Hepatocyte (in vitro differentiated cells): Measurements from ENCODE around the gene LMBRD2. TPM values are rescaled to one million over a fixed set of nuclear protein-coding genes. Genes with fewer than 3 reads are reported as not detected.

Experiments used
- DNase-seq: peaks from one replicate; pipeline ENCODE4 v3.0.0-alpha.2; 2016; ENCODE audit warnings: low spot score
- H2AFZ ChIP-seq: fragments of 200-600 bp; sonication (generic); 2 replicates; pipeline ENCODE4 v1.6.0; 2016; ENCODE audit warnings: antibody characterized with exemption, mild to moderate bottlenecking
- H3K27ac ChIP-seq: fragments of 200-600 bp; sonication (generic); 2 replicates; pipeline ENCODE4 v1.5.1; 2016; ENCODE audit warnings: mild to moderate bottlenecking
- H3K27me3 ChIP-seq: fragments of 200-600 bp; sonication (generic); 2 replicates; pipeline ENCODE4 v1.6.1; 2016
- H3K36me3 ChIP-seq: fragments of 200-600 bp; sonication (generic); replicated peaks from 2 replicates; pipeline ENCODE4 v1.5.1; 2016; ENCODE audit warnings: low read depth; ENCODE audit not compliant: insufficient read depth
- H3K4me1 ChIP-seq: fragments of 200-600 bp; sonication (generic); 2 replicates; pipeline ENCODE4 v1.5.1; 2016; ENCODE audit warnings: mild to moderate bottlenecking, moderate library complexity; ENCODE audit not compliant: insufficient read depth
- H3K4me2 ChIP-seq: fragments of 200-600 bp; sonication (generic); 2 replicates; pipeline ENCODE4 v1.6.0; 2016
- H3K4me3 ChIP-seq: fragments of 200-600 bp; sonication (generic); 2 replicates; pipeline ENCODE4 v1.5.1; 2016; ENCODE audit warnings: mild to moderate bottlenecking
- H3K79me2 ChIP-seq: fragments of 200-600 bp; sonication (generic); 2 replicates; pipeline ENCODE4 v1.6.0; 2017; ENCODE audit warnings: mild to moderate bottlenecking
- H3K9me2 ChIP-seq: fragments of 200-600 bp; sonication (generic); replicated peaks from 2 replicates; pipeline ENCODE4 v1.6.0; 2017; ENCODE audit warnings: mild to moderate bottlenecking; ENCODE audit not compliant: insufficient read depth
- H3K9me3 ChIP-seq: fragments of 200-600 bp; sonication (generic); 2 replicates; pipeline ENCODE4 v1.5.1; 2016; ENCODE audit warnings: low read depth, mild to moderate bottlenecking
- H4K20me1 ChIP-seq: fragments of 200-600 bp; sonication (generic); 2 replicates; pipeline ENCODE4 v1.6.0; 2016; ENCODE audit warnings: mild to moderate bottlenecking; ENCODE audit not compliant: insufficient read depth, poor library complexity, severe bottlenecking
- EZH2 ChIP-seq: fragments of 200-600 bp; sonication (generic); IDR thresholded peaks from 2 replicates; pipeline ENCODE4 v1.6.1; 2016; ENCODE audit warnings: antibody characterized with exemption, mild to moderate bottlenecking, borderline replicate concordance
- EZH2phosphoT487 ChIP-seq: fragments of 200-600 bp; sonication (generic); IDR thresholded peaks from one replicate; pipeline ENCODE4 v1.6.1; 2018; ENCODE audit warnings: antibody characterized with exemption, mild to moderate bottlenecking, low read depth, moderate library complexity; ENCODE audit not compliant: unreplicated experiment, severe bottlenecking
- WGBS: methylation state at CpG from one replicate; pipeline ENCODE4 v1.1.6; 2016; ENCODE audit warnings: low lambda C conversion rate; ENCODE audit errors: missing lambda C conversion rate; 5-methylcytosine and 5-hydroxymethylcytosine counted together
- polyA plus RNA-seq: library from polyadenylated mRNA; unstranded; fragments of >200 nt; fragmentation: Nextera tagmentation; extraction: Ambion mirVana; gene quantifications from 2 replicates; pipeline ENCODE4 v1.2.1, GENCODE V29; 2016
- total RNA-seq: library from RNA; depleted of rRNA; stranded (reverse); fragments of >200 nt; gene quantifications from 2 replicates; pipeline ENCODE4 v1.2.3, GENCODE V29; 2014
- TF ChIP-seq, protein P1 (sequence below): fragments of 200-600 bp; sonication (generic); IDR thresholded peaks from 2 replicates; pipeline ENCODE4 v1.5.1; 2016; ENCODE audit warnings: antibody characterized with exemption, mild to moderate bottlenecking; ENCODE audit not compliant: poor library complexity

LMBRD2 gene
- total and polyA plus RNA-seq, 2 experiments from 2014 or later: 4.5 to 27.9 TPM

DNA sequence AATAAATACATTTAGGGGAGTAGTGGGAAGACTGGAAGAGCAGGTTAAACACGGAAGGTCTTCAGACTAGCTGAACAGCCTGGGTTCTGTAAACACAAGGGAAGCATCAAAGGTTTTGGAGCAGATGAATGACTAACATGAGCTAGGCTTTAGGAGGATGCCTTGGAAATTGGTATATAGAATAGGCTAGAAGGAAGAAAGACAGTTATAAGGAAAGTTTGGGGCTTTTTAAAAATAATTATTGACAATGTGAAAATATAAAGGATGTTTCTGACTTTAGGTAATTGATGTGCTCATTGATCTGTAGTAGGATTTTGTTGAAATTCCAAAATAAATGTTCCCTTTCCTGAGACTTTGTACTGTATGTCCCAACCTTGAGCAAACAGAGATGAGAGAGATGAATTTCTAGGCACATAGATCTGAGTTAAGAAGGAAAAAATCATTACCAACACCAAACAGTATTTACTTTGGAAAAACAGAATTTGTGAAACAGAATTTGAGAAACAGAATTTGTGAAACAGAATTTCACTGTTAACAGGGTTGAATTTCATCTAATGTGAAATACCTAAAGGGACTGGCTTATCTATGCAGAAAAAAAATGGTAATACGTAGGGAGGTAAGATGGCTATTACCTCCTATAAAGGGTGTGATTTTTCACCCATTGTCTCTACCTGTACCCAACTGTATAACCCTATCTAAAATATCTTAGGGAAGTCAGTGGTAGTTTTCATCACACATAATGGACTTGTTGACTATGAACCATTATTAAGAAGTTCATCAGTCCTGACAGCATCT, 29.1 kb upstream of the LMBRD2 start:
- DNase-seq: no peak
- H2AFZ ChIP-seq: no peak overlapping the region
- H3K9me3 ChIP-seq: no peaks in the 10 kb centered on the region
- no peaks in the 10 kb centered on the region for H3K27me3 ChIP-seq
- H3K79me2 ChIP-seq: no peaks in the 10 kb centered on the region
- no peaks in the 10 kb centered on the region for H3K4me1 ChIP-seq
- H4K20me1 ChIP-seq: no peaks in the 10 kb centered on the region
- 65% methylated on average over 2 of the region's 2 CpGs for WGBS
- no peak overlapping the region for H3K4me3 ChIP-seq
- peak overlapping the region; percentile 35 for H3K27ac ChIP-seq
- no peak overlapping the region for H3K4me2 ChIP-seq
- peaks cover 4% of the 10 kb centered on the region for H3K9me2 ChIP-seq
- no peak for TF ChIP-seq EZH2phosphoT487
- TF ChIP-seq, protein P1, sequence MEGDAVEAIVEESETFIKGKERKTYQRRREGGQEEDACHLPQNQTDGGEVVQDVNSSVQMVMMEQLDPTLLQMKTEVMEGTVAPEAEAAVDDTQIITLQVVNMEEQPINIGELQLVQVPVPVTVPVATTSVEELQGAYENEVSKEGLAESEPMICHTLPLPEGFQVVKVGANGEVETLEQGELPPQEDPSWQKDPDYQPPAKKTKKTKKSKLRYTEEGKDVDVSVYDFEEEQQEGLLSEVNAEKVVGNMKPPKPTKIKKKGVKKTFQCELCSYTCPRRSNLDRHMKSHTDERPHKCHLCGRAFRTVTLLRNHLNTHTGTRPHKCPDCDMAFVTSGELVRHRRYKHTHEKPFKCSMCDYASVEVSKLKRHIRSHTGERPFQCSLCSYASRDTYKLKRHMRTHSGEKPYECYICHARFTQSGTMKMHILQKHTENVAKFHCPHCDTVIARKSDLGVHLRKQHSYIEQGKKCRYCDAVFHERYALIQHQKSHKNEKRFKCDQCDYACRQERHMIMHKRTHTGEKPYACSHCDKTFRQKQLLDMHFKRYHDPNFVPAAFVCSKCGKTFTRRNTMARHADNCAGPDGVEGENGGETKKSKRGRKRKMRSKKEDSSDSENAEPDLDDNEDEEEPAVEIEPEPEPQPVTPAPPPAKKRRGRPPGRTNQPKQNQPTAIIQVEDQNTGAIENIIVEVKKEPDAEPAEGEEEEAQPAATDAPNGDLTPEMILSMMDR: no peak
- no peak for TF ChIP-seq EZH2
- H3K36me3 ChIP-seq: no peaks in the 10 kb centered on the region

DNA sequence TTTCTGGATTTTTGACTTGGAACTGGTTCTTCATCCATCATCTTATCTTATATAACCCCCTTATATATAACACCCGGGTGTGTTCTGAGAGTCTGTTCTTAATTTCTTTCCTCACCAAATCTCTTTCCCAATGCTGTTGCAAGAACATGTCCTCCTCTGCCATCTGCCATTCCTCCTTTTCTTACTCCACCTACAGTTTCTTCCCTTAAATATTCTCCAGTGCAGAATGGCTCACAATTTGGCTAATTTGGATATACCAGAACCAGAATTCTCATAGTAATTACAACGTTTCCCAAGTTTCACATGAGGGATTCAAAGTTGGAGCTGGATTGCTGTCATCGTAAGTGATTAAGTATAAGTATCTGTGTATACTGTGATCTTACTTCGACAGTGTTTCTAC, 28.3 kb upstream of the LMBRD2 start:
- H3K4me1 ChIP-seq: no peaks in the 10 kb centered on the region
- no peak for TF ChIP-seq EZH2
- no peak overlapping the region for H3K4me2 ChIP-seq
- peak overlapping the region; percentile 35 for H3K27ac ChIP-seq
- H3K9me2 ChIP-seq: peaks cover 4% of the 10 kb centered on the region
- WGBS: 70% methylated on average over 4 of the region's 4 CpGs
- H3K27me3 ChIP-seq: no peaks in the 10 kb centered on the region
- no peaks in the 10 kb centered on the region for H4K20me1 ChIP-seq
- no peaks in the 10 kb centered on the region for H3K36me3 ChIP-seq
- no peak for DNase-seq
- H2AFZ ChIP-seq: no peak overlapping the region
- no peaks in the 10 kb centered on the region for H3K9me3 ChIP-seq
- no peaks in the 10 kb centered on the region for H3K79me2 ChIP-seq
- no peak overlapping the region for H3K4me3 ChIP-seq

DNA sequence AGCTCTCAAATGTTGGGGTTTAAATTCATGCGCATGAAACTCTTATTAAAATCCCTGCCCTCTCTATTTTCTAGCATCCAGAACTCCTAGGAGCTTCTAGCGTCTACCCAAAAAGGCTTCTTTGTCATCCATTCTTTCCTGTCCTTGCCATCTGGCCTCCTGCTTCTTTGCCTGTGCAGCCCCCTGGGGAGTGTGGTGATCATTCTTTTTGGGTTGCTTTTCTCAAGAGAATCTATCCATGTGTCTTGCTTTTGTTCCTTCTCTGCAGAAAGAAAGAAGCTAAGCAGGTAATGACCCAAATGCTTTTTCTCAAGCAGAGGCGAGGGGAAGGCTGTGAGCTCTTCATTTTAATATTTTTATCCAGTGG, 26.8 kb upstream of the LMBRD2 start:
- H3K4me1 ChIP-seq: no peaks in the 10 kb centered on the region
- H3K27ac ChIP-seq: no peak overlapping the region
- H3K9me3 ChIP-seq: no peaks in the 10 kb centered on the region
- H3K4me3 ChIP-seq: no peak overlapping the region
- DNase-seq: no peak
- H3K36me3 ChIP-seq: no peaks in the 10 kb centered on the region
- no peaks in the 10 kb centered on the region for H4K20me1 ChIP-seq
- no peak overlapping the region for H3K4me2 ChIP-seq
- H3K9me2 ChIP-seq: peaks cover 4% of the 10 kb centered on the region
- WGBS: 96% methylated on average over 3 of the region's 3 CpGs
- H3K79me2 ChIP-seq: no peaks in the 10 kb centered on the region
- H3K27me3 ChIP-seq: no peaks in the 10 kb centered on the region
- no peak for TF ChIP-seq EZH2
- TF ChIP-seq, protein P1: no peak
- TF ChIP-seq EZH2phosphoT487: no peak
- no peak overlapping the region for H2AFZ ChIP-seq

DNA sequence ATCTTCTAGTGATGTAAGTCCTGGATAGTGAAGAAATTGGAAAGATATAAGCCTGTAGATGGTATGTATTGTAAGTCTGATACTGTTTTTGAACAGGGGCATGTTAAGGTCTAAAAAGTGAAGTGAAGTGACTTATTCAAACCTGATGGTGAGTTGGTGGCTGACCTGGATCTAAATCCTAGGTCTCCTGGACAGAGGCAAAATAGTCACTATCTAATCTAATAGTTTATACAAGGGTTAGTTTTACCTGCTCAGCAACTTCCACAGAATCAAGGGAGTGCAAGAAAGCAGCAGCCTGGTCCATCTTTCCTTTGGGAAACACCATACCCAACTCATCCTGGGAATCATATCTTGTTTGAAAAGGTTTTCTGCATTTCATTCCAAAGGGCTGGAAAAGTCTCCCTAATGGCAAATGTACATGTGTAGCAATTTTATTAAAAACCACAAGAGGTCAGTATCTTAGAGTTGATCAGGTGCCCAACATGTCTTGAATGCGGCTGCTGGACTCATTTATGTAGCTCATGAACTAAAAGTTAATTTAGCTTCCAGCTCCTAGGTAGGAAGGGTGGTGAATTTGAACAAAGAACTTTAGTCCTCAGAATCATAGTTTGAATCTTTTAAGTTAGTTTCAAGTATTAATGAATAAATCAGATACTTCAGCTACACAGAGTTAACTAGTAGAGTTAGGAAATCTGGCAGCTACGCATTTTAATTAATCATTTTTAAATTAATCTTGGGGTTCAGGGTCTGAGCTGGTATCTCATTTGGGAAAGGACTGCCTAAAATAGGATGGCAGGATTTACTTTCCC, 26.2 kb upstream of the LMBRD2 start:
- H3K36me3 ChIP-seq: no peaks in the 10 kb centered on the region
- peak; percentile 46 for DNase-seq

More for the DNA sequence above, 26.2 kb upstream of the LMBRD2 start:
- 72% methylated on average over 2 of the region's 2 CpGs for WGBS
- no peak overlapping the region for H3K4me2 ChIP-seq
- H3K9me3 ChIP-seq: no peaks in the 10 kb centered on the region
- TF ChIP-seq, protein P1: peak; percentile 66
- TF ChIP-seq EZH2phosphoT487 (no peak), EZH2 (no peak)
- no peaks in the 10 kb centered on the region for H4K20me1 ChIP-seq
- H3K79me2 ChIP-seq: no peaks in the 10 kb centered on the region
- H3K27ac ChIP-seq: no peak overlapping the region
- no peaks in the 10 kb centered on the region for H3K4me1 ChIP-seq
- H3K9me2 ChIP-seq: peaks cover 4% of the 10 kb centered on the region
- H3K4me3 ChIP-seq: no peak overlapping the region
- no peaks in the 10 kb centered on the region for H3K27me3 ChIP-seq
- no peak overlapping the region for H2AFZ ChIP-seq
